Epithelial cell of proximal tubule (primary cell): Measurements from ENCODE around the gene SEMA6C. TPM values are rescaled to one million over a fixed set of nuclear protein-coding genes. Genes with fewer than 3 reads are reported as not detected.

Experiments
- DNase-seq: peaks from one replicate; pipeline ENCODE4 v3.0.0-alpha.2; 2011; ENCODE audit warnings: low read depth
- H3K4me3 ChIP-seq: 2 replicates; pipeline ENCODE4 v1.5.1; 2011; ENCODE audit warnings: low read depth, mild to moderate bottlenecking, low read length
- CTCF ChIP-seq: conservative IDR thresholded peaks from 2 replicates; pipeline ENCODE4 v1.5.1; 2012; ENCODE audit warnings: low read depth, mild to moderate bottlenecking, low read length
- total RNA-seq: library from RNA; depleted of rRNA; stranded (reverse); fragments of >200 nt; gene quantifications from 2 replicates; pipeline ENCODE4 v1.2.3, GENCODE V29; 2015

SEMA6C gene
- total RNA-seq, 1 donor from 2014 or later = 6.0 TPM

- TF ChIP-seq CTCF = no peak
- DNase-seq = no peak
Measured at GRCh38 chr1:151144474-151145303, 1.7 kb downstream of the SEMA6C start.

GRCh38 chr1:151143986-151144385 is 2.4 kb downstream of the SEMA6C start:
- TF ChIP-seq CTCF = no peak
- H3K4me3 ChIP-seq = no peak overlapping the region
- DNase-seq = no peak

More at GRCh38 chr1:151144474-151145303, 1.7 kb downstream of the SEMA6C start:
- H3K4me3 ChIP-seq = no peak overlapping the region

- H3K4me3 ChIP-seq = no peak overlapping the region
- no peak for DNase-seq
- no peak for TF ChIP-seq CTCF
Measured at GRCh38 chr1:151143057-151143435, 3.4 kb downstream of the SEMA6C start.

- TF ChIP-seq CTCF = no peak
- H3K4me3 ChIP-seq = no peak overlapping the region
- no peak for DNase-seq
Measured at GRCh38 chr1:151142411-151143056, 3.9 kb downstream of the SEMA6C start.

- TF ChIP-seq CTCF = no peak
Measured at GRCh38 chr1:151137789-151138188, 8.6 kb downstream of the SEMA6C start.

GRCh38 chr1:151135433-151136385 is 10.7 kb downstream of the SEMA6C start:
- no peak for TF ChIP-seq CTCF
- no peak overlapping the region for H3K4me3 ChIP-seq
- DNase-seq = no peak

More at GRCh38 chr1:151137789-151138188, 8.6 kb downstream of the SEMA6C start:
- DNase-seq = no peak
- H3K4me3 ChIP-seq = no peak overlapping the region
